Glutamatergic neuron (in vitro differentiated cells): Measurements from ENCODE around the gene RGS17. TPM values are rescaled to one million over a fixed set of nuclear protein-coding genes. Genes with fewer than 3 reads are reported as not detected.

Experiments used
- DNase-seq: peaks from one replicate; pipeline ENCODE4 v3.0.0; 2022
- H3K27ac Mint-ChIP-seq: one replicate; pipeline ENCODE4 v1.8.0; 2020; ENCODE audit warnings: mild to moderate bottlenecking, mixed read lengths, inconsistent platforms; ENCODE audit not compliant: unreplicated experiment
- H3K27me3 Mint-ChIP-seq: one replicate; pipeline ENCODE4 v1.8.0; 2020; ENCODE audit warnings: mild to moderate bottlenecking, moderate library complexity, mixed read lengths, inconsistent platforms; ENCODE audit not compliant: unreplicated experiment
- H3K36me3 Mint-ChIP-seq: one replicate; pipeline ENCODE4 v1.8.0; 2020; ENCODE audit warnings: mild to moderate bottlenecking, mixed read lengths, inconsistent platforms; ENCODE audit not compliant: unreplicated experiment
- H3K4me1 Mint-ChIP-seq: one replicate; pipeline ENCODE4 v1.8.0; 2020; ENCODE audit warnings: mild to moderate bottlenecking, low read depth, mixed read lengths, inconsistent platforms; ENCODE audit not compliant: unreplicated experiment
- H3K4me3 Mint-ChIP-seq: one replicate; pipeline ENCODE4 v1.8.0; 2020; ENCODE audit warnings: mild to moderate bottlenecking, mixed read lengths, inconsistent platforms; ENCODE audit not compliant: unreplicated experiment
- H3K9me3 Mint-ChIP-seq: one replicate; pipeline ENCODE4 v1.8.0; 2020; ENCODE audit warnings: mild to moderate bottlenecking, moderate library complexity, mixed read lengths, inconsistent platforms; ENCODE audit not compliant: unreplicated experiment
- CTCF ChIP-seq: fragments of 200-600 bp; sonication (generic); IDR thresholded peaks from one replicate; pipeline ENCODE4 v1.5.0; 2021; ENCODE audit not compliant: partially characterized antibody, unreplicated experiment
- total RNA-seq: library from RNA; stranded (reverse); fragmentation: NEBNext Ultra II Directional; extraction: Animal tissue kit (Norgen Biotek cat#: 25700); gene quantifications from one replicate; pipeline ENCODE4 v1.2.1, GENCODE V29; 2021; ENCODE audit not compliant: unreplicated experiment

The RGS17 gene
- total RNA-seq, 1 donor from 2014 or later = 11.5 TPM

- Mint-ChIP-seq H3K27me3 (peaks cover 2% of the 10 kb centered on the region), H3K4me3 (no peak overlapping the region), H3K36me3 (no peaks in the 10 kb centered on the region), H3K27ac (no peak overlapping the region), H3K9me3 (peaks cover 1% of the 10 kb centered on the region), H3K4me1 (no peaks in the 10 kb centered on the region)
- no peak for DNase-seq
- TF ChIP-seq CTCF = no peak
Measured at GRCh38 chr6:152957796-152958195, 173.3 kb downstream of the RGS17 start.

Other genes starting within 250 kb of the RGS17 start
- gene FBXO5, start 148.2 kb downstream of the RGS17 start, total RNA-seq = 6.2 TPM
- 31.4 TPM for gene MTRF1L, start 128.6 kb downstream of the RGS17 start, total RNA-seq